ENCODE results near the gene SLC19A1.

DNA sequence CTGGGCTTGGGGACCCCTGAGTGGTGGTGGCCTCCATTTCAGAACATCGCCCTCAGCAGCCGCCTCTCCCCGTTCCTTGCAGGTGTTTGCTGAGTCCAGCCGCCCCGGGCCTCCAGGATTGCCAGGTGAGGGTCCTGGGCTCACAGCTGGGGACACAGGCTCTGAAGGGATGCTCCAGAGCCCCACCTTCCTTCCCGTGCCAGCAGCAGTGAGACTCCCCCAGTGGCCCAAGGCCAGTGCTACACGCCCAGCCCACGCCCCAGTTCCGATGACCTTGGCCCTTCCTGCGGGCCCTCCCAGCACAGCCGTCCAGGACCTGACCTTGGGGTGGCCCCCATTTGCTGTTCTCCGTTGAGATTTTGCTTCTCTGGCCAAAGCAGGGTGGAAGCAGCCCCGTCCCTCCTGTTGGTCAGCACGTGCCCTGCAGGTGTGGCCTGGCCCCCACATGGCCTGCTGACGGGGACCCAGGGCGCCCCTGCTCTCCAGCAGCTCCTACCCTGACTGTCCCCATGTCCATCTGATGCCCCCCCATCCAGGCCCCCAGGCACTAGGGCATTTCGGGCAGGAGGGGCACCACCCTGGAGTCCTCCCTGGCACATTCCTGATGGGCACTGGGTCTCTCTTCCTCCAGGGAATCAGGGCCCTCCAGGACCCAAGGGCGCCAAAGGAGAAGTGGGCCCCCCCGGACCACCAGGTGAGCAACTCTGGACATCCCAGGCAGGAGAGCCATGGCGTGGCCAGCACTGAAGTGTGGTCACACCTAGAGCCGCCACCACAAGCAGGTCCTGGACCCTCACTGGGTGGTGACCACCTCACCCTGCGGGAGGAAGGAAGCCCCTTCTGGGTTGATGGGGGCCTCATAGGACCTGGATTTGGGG is 45.0 kb downstream of the SLC19A1 start:
- TF ChIP-seq, protein P1, sequence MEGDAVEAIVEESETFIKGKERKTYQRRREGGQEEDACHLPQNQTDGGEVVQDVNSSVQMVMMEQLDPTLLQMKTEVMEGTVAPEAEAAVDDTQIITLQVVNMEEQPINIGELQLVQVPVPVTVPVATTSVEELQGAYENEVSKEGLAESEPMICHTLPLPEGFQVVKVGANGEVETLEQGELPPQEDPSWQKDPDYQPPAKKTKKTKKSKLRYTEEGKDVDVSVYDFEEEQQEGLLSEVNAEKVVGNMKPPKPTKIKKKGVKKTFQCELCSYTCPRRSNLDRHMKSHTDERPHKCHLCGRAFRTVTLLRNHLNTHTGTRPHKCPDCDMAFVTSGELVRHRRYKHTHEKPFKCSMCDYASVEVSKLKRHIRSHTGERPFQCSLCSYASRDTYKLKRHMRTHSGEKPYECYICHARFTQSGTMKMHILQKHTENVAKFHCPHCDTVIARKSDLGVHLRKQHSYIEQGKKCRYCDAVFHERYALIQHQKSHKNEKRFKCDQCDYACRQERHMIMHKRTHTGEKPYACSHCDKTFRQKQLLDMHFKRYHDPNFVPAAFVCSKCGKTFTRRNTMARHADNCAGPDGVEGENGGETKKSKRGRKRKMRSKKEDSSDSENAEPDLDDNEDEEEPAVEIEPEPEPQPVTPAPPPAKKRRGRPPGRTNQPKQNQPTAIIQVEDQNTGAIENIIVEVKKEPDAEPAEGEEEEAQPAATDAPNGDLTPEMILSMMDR (conservative IDR thresholded peaks at IDR 0.05): no peak
- TF ChIP-seq ZFX (IDR thresholded peaks at IDR 0.05): no peak

All from C4-2B (cell line).